ENCODE data around the gene C19orf47.

DNA sequence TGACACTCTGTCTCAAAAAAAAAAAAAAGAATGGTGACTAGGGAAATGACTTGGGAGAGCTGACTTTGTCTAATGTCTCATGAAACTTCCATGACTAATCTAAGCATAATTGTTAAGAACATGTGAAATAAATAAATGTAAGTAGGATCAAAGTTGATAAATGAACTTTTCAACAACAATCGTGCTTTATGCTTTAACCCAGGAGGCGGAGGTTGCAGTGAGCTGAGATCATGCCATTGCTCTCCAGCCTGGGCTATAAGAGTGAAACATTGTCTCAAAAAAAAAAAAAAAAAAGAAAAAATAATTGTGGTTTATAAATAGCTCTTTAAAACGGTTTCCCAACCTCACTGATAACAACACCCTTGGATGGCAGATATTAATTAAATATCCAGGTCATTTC lies 50.2 kb downstream of the C19orf47 start:
- TF ChIP-seq, protein P1, sequence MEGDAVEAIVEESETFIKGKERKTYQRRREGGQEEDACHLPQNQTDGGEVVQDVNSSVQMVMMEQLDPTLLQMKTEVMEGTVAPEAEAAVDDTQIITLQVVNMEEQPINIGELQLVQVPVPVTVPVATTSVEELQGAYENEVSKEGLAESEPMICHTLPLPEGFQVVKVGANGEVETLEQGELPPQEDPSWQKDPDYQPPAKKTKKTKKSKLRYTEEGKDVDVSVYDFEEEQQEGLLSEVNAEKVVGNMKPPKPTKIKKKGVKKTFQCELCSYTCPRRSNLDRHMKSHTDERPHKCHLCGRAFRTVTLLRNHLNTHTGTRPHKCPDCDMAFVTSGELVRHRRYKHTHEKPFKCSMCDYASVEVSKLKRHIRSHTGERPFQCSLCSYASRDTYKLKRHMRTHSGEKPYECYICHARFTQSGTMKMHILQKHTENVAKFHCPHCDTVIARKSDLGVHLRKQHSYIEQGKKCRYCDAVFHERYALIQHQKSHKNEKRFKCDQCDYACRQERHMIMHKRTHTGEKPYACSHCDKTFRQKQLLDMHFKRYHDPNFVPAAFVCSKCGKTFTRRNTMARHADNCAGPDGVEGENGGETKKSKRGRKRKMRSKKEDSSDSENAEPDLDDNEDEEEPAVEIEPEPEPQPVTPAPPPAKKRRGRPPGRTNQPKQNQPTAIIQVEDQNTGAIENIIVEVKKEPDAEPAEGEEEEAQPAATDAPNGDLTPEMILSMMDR (conservative IDR thresholded peaks at IDR 0.05 in 1 of 2, IDR thresholded peaks at IDR 0.05 in 1 of 2; ENCODE audit: extremely low read depth in 1 of 2, insufficient read depth in 1 of 2, low read depth in 1 of 2, low read length in 2 of 2), result no peak
- no peak for TF ChIP-seq EZH2 (IDR thresholded peaks at IDR 0.05; ENCODE audit: borderline replicate concordance, low read length)

All from mammary epithelial cell (primary cell).